A673 (cell line): ENCODE measurements around the gene SRSF4.

Experiments
- CTCF ChIP-seq: fragments of 300-800, 200-600 bp; sonication (generic); conservative IDR thresholded peaks from 2 replicates; pipeline ENCODE4 v1.5.1; 2017; ENCODE audit warnings: low read depth, mild to moderate bottlenecking, antibody characterized with exemption, low read length, moderate library complexity, mixed read lengths
- EZH2 ChIP-seq: fragments of 200-600 bp; sonication (generic); IDR thresholded peaks from 2 replicates; pipeline ENCODE4 v1.6.1; 2017; ENCODE audit warnings: borderline replicate concordance, low read depth, mild to moderate bottlenecking, mixed read lengths, antibody characterized with exemption, low read length; ENCODE audit not compliant: poor library complexity, severe bottlenecking

- TF ChIP-seq CTCF (no peak), EZH2 (no peak)
Observed at GRCh38 chr1:29217633-29218032, 35.9 kb upstream of the SRSF4 start.
